ENCODE results near the gene MACROD2. TPM values are rescaled to one million over a fixed set of nuclear protein-coding genes. Genes with fewer than 3 reads are reported as not detected.
"Not testable (repeated sequence)": the region's sequence is repeated elsewhere in the genome, so short reads cannot be mapped to it uniquely, and the experiment has no call there.

MACROD2 gene
- total and polyA plus RNA-seq, 9 donors: 3.7 to 25.5 (median 7.8) TPM

DNA sequence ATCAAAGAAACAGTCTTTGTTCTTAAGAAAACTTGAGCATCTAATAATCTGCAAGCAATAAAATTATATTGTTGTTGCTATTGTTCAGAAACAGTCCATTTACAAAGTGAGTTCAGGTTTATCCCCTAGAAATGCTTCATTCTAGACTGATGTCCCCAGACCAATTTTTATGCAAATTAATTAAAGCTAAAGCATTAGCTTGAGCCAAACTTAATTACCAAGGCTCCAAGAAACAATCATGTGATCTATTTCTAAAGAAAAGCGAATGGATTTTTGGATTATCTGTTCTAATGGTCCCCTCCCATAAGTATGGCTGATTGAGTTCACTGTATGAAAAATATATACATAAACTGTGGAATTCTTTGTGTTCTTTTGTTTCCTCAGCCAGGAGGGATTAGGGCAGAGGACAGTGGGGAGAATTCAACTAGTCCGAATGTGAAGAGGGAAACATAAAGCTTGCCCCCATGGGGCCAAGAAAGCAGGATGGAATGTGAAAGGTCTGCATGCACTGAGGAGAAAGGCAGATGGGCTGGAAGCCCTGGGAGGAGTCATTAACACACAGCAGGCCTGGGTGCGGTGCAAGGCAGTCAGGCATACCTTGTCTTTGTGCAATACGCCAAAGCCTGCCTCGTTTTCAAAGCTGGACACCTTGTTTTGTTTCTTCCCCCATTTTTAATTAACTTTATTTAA, 1980.9 kb downstream of the MACROD2 start:
- no peak overlapping the region for H3K27ac ChIP-seq
- intact Hi-C loops (cut with DNase I): no loop called here
- peaks cover 0 to 3% of the 10 kb centered on the region in 2 donors for H3K9me3 ChIP-seq
- TF ChIP-seq EP300 (IDR thresholded peaks at IDR 0.05) (no peak), POLR2A (IDR thresholded peaks at IDR 0.05) (no peak)
- TF ChIP-seq, protein P1, sequence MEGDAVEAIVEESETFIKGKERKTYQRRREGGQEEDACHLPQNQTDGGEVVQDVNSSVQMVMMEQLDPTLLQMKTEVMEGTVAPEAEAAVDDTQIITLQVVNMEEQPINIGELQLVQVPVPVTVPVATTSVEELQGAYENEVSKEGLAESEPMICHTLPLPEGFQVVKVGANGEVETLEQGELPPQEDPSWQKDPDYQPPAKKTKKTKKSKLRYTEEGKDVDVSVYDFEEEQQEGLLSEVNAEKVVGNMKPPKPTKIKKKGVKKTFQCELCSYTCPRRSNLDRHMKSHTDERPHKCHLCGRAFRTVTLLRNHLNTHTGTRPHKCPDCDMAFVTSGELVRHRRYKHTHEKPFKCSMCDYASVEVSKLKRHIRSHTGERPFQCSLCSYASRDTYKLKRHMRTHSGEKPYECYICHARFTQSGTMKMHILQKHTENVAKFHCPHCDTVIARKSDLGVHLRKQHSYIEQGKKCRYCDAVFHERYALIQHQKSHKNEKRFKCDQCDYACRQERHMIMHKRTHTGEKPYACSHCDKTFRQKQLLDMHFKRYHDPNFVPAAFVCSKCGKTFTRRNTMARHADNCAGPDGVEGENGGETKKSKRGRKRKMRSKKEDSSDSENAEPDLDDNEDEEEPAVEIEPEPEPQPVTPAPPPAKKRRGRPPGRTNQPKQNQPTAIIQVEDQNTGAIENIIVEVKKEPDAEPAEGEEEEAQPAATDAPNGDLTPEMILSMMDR (IDR thresholded peaks at IDR 0.05): no peak
- no peak for DNase-seq
- no peaks in the 10 kb centered on the region for H3K4me1 ChIP-seq (ENCODE audit: insufficient read depth)
- no peaks in the 10 kb centered on the region for H3K36me3 ChIP-seq
- no peak overlapping the region for H3K4me3 ChIP-seq
- no peaks in the 10 kb centered on the region for H3K27me3 ChIP-seq
- WGBS, 3 donors: 63 to 67% (median 65%) methylated on average over 5 of the region's 5 CpGs

DNA sequence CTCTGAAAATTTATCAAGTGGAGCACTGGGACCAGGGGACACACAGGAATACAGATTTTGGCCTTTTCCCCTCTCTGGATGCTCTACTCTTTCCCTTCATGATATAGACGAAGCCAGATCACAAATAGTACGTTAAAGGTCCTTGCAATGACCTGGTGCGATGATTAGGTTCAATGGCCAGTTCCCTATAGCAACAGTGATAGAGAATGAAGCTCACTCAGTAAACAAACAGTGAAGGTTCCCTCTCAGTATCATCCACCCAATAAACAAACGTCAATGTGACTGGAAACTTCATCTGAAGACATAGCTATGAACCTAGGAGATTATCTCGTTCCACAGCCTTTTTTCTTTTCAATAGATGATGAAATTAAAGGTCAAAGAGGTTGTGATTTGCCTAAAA, 1981.7 kb downstream of the MACROD2 start:
- Histone ChIP-seq H3K4me1 (ENCODE audit: insufficient read depth) (no peaks in the 10 kb centered on the region), H3K27ac (no peak overlapping the region), H3K4me3 (no peak overlapping the region), H3K9me3 (no peaks in the 10 kb centered on the region), H3K36me3 (no peaks in the 10 kb centered on the region), H3K27me3 (no peaks in the 10 kb centered on the region)
- 81 to 91% (median 86%) methylated on average over 5 of the region's 5 CpGs for WGBS, 3 donors
- intact Hi-C loops (cut with DNase I): no loop called here
- DNase-seq: no peak
- TF ChIP-seq, protein P1 (IDR thresholded peaks at IDR 0.05): no peak
- TF ChIP-seq EP300 (IDR thresholded peaks at IDR 0.05) (no peak), POLR2A (IDR thresholded peaks at IDR 0.05) (no peak)

- no peak overlapping the region for H3K4me3 ChIP-seq
- no peak overlapping the region for H3K27ac ChIP-seq
- no peaks in the 10 kb centered on the region for H3K27me3 ChIP-seq
- TF ChIP-seq EP300 (IDR thresholded peaks at IDR 0.05) (no peak), POLR2A (IDR thresholded peaks at IDR 0.05) (no peak)
- TF ChIP-seq, protein P1 (IDR thresholded peaks at IDR 0.05): no peak
- intact Hi-C loops (cut with DNase I): no loop called here
- 91 to 95% (median 93%) methylated on average over 1 of the region's 1 CpG for WGBS, 3 donors
- DNase-seq: no peak
- no peaks in the 10 kb centered on the region for H3K9me3 ChIP-seq
- no peaks in the 10 kb centered on the region for H3K36me3 ChIP-seq
- no peaks in the 10 kb centered on the region for H3K4me1 ChIP-seq (ENCODE audit: insufficient read depth)
These were observed 1982.4 kb downstream of the MACROD2 start for GRCh38 chr20:15977758-15978157.

DNA sequence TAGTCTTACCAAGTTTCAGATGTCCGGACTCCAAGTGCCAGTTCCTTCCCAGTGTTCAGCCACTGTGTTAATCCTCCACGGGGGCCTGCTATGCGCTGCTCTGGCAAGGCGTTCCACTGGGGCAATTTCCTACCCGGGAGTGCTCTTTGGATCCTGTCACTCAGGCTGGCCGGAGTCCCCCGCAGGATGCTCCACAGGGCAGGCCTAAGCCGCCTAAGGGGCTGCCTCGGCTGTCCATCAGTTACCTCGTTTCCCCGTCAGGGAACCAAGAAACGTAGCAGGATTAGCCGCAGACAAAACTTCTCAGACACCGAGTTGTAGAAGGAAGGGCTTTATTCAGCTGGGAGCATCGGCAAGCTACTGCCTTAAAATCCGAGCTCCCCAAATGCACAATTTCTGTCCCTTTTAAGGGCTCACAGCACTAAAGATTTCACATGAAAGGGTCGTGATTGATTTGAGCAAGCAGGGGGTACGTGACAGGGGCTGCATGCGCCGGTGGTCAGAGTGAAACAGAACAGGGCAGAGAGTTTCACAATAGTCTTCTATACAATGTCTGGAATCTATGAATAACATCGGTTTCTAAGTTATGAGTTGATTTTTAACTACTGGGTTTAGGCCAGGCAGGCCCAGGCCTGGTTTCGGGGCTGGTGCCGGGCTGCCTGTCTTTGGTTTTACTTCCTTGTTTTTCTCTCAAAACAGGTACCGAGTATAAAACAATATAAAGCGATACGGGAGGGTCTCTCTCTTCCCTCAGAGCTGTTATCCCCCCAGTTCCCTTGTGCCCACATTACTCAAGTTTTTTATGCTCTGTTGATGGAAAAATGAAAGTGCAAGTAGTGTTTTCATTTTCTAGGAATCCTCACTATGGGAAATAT, 1990.4 kb downstream of the MACROD2 start:
- not testable (repeated sequence) for H3K4me3 ChIP-seq

DNA sequence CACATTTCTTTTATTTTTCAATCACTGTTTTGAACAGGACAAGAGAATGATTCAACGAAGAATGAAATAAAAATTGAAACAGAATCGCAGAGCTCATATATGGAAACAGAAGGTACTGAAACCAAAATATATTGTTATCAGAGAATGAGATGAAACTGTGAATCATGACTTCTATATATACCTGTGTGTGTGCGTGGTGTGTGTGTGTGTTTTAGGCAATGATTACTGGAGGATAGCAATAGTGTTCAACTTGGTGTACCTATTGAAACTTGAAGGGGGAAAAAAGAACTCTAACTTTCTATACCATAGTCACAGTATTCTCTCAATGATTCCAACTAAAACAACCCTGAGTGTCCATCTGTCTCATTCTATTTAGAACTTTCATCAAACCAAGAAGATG, 1991.4 kb downstream of the MACROD2 start:
- no peak for DNase-seq
- Histone ChIP-seq H3K9me3 (no peaks in the 10 kb centered on the region), H3K27ac (no peak overlapping the region), H3K27me3 (no peaks in the 10 kb centered on the region), H3K4me1 (ENCODE audit: insufficient read depth) (no peaks in the 10 kb centered on the region), H3K4me3 (no peak overlapping the region), H3K36me3 (no peaks in the 10 kb centered on the region)
- TF ChIP-seq EP300 (IDR thresholded peaks at IDR 0.05): no peak
- no peak for TF ChIP-seq POLR2A (IDR thresholded peaks at IDR 0.05)
- TF ChIP-seq, protein P1 (IDR thresholded peaks at IDR 0.05): no peak
- intact Hi-C loops (cut with DNase I): no loop called here
- WGBS, 3 donors: 74 to 83% (median 83%) methylated on average over 3 of the region's 3 CpGs

More for the DNA sequence above, 1990.4 kb downstream of the MACROD2 start:
- H3K9me3 ChIP-seq; H3K36me3 ChIP-seq; H3K4me1 ChIP-seq (ENCODE audit: insufficient read depth); H3K27ac ChIP-seq; H3K27me3 ChIP-seq; intact Hi-C loops (cut with DNase I): not testable (repeated sequence)
- DNase-seq: peak in 2 of 5 donors; percentile 12 to 27
- 63 to 74% (median 67%) methylated on average over 26 of the region's 26 CpGs for WGBS, 3 donors

Measured in ovary (tissue), 9 donors.